Measurements from ENCODE around the gene FRYL.

GRCh38 chr4:48791313-48791712 is 11.2 kb upstream of the FRYL start:
- TF ChIP-seq CTCF (IDR thresholded peaks at IDR 0.05; ENCODE audit: poor library complexity, severe bottlenecking), result no peak
- no peak for TF ChIP-seq POLR2AphosphoS5 (IDR thresholded peaks at IDR 0.05)
- no peak for TF ChIP-seq EP300 (conservative IDR thresholded peaks at IDR 0.05; ENCODE audit: poor library complexity, severe bottlenecking)
- no peak for TF ChIP-seq EZH2 (IDR thresholded peaks at IDR 0.05; ENCODE audit: borderline replicate concordance, insufficient read depth, low read length, poor library complexity, severe bottlenecking)
